ENCODE results near the gene MINPP1.
"Not testable (repeated sequence)": the region's sequence is repeated elsewhere in the genome, so short reads cannot be mapped to it uniquely, and the experiment has no call there.

MINPP1 gene

DNA sequence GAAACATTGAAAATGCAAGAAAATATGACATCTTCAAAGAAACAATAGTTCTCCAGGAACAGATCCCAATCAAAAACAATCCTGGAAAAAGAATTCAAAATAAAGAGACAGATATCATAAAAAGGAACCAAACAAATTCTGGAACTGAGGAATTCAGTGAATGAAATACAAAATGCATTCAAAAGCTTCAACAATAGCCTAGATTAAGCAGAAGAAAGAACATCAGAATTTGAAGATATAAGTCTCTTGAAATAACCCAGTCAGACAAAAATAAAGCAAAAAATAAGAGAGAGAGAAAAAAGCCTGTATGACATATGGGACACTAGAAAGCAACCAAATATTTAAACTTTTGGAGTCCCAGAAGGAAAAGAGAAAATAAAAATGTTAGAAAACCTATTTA, 60.3 kb downstream of the MINPP1 start:
- DNase-seq (ENCODE audit: low spot score), result no peak

DNA sequence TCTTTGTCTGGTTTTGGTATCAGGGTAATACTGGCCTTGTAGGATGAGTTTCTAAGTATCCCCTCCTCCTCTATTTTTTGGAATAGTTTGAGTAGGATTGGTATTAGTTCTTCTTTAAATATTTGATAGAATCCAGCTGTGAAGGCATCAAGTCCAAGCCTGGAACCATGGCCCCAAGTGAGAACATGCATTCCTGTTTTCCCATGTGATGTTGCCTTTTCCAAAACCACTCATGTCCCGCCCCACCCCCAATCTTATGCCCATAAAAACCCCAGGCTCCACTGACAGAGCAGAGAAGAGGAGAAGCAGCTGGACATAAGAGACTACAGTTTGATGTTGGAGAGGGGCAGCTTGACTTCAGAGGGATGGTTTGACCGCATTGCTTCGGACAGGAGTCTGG, 71.2 kb downstream of the MINPP1 start:
- no peak for DNase-seq (ENCODE audit: low spot score)

- DNase-seq (ENCODE audit: low spot score), result no peak
These were observed 73.6 kb downstream of the MINPP1 start for GRCh38 chr10:87578160-87578841.

DNA sequence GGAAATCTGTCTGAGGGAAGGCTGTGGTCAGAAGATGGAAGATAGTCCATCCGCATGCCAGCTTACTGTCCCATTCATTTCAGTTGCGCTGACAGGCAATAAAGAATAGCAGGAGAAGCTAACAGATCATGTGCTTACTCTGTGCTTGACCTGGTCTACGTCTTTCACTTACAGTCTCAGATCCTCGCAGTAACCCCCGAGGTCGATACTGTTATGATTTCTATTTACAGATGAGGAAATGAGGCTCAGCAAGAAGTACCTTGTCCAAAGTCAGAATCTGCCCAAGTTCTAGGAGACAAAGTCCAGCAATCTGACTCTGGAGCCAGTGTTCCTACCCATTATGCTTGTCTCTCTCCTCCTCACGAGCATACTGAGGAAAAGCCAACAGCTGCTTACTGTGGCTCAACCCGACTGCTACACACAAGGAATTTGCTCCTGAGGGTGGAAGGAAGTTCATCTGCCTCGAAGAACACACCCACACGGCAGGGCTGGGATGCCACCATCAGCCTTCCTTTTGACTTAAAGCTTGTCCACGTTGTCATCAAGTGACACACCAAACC, 74.2 kb downstream of the MINPP1 start:
- DNase-seq (ENCODE audit: low spot score), result no peak

DNA sequence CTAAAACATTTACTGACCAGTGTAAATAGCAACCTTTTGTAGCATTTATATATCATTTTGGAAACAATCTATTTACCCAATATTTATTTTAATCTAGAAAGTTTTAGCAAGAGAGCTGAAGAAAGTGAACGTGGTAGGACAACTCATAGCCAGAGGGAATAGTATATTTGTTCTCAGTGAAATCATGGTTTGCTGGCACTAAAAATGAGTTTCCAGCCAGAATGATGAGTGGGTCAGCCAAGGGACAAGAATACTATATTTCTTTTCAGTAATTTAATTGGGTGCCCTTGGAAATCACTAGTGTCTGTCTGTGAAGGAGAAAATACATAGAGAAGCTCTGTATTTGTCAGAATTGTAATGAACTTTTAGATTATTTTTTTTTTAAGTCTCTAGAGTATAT, 74.9 kb downstream of the MINPP1 start:
- no peak for DNase-seq (ENCODE audit: low spot score)

- DNase-seq (ENCODE audit: low spot score), result no peak
These were observed 75.3 kb downstream of the MINPP1 start for GRCh38 chr10:87580016-87580415.

DNA sequence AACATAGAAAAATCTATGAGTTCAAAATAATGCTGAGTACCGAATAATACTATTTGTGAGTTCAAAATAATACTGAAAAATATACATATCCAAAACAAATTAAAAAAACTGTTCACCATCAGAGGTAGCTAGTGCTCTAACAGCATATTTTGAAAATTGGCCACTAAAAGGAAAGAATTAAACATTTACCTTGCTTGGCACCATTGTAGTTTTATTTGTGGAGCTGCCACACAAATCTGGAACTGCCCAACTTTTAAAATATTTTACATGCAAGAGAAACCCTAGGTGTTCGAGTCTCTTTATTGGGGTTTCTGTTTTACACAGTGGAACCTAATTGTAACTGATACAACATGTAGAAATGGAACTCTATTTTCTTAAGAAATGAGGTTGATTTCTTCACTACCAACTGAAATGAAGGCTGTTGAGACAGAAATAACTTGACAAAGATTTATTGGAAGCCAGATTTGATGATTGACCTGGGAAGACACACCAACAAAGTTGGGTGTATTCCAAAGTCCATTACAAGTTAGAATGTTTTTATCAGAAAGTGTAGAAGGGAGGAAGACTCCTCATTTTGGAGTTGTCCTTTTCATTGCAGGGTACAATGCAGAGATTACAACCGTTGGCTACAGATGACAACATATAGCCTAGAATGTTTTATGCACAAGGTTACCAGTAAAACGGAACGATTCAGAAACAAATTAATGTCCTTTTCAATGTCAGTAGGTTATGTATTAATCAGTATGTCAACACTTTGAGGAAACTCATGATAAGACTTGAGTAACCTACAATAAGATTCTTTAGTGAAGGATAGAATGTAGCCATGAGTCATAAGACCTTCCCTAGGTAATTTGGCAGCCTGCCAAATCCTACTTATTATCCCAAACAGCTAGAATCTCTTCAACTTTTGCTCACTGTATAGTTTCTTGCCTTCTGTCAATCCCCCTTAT, 81.1 kb downstream of the MINPP1 start:
- no peak for DNase-seq (ENCODE audit: low spot score)

DNA sequence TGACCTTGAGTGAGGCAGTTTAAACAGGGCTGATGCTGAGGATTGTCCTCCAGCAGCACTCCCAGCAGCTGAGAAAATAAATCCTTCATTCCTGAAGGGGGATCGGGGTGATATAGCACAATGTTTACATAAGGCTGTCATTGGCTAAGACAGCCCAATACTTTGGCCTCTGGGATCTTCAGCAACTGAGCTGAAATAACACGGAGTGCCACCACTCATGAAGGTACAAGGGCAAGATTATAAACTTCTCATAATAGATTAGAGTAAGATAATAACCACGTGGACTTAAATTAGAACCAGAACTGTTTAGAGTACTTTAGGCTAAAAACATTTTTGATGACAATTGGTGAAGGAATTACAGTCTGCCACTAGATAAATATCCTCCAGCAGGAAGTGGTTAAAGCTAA, 85.0 kb downstream of the MINPP1 start:
- DNase-seq (ENCODE audit: low spot score), result no peak

GRCh38 chr10:87590705-87591588, 86.3 kb downstream of the MINPP1 start:
- no peak for DNase-seq (ENCODE audit: low spot score)

DNA sequence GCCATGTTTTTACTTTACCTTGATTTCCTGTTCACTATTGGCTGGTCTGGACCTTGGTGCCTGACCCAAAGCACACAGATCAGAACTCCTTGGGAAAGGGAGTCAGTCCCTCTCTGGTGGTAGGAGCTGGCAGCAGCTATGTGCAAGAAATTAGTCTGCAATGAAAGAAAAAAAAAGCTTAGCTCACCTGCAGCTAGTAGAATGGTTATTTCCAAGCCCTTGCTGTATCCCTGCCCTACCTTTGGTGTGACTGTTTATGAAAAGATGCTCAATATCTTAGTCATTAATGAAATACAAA, 86.8 kb downstream of the MINPP1 start:
- no peak for DNase-seq (ENCODE audit: low spot score)

- DNase-seq (ENCODE audit: low spot score), result not testable (repeated sequence)
These were observed 88.2 kb downstream of the MINPP1 start for GRCh38 chr10:87592920-87593319.

DNA sequence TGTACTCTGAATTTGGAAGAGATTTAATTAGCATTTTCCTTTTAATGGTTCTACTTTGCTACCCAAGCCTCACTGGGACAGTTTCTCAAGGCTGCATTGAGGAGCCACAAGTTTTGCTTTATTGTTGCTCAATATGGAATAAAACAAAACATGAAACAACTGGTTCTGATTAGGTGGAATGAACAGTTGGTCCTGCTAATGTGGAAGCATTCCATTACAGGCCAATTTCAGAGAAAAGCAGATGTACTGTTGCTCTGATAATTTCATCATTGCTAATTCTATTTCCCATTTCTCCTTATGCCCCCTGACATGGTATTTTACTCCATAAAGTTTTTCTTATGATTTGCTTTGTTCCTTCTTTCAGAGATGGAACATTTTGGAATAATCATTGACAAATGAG, 89.0 kb downstream of the MINPP1 start:
- no peak for DNase-seq (ENCODE audit: low spot score)

DNA sequence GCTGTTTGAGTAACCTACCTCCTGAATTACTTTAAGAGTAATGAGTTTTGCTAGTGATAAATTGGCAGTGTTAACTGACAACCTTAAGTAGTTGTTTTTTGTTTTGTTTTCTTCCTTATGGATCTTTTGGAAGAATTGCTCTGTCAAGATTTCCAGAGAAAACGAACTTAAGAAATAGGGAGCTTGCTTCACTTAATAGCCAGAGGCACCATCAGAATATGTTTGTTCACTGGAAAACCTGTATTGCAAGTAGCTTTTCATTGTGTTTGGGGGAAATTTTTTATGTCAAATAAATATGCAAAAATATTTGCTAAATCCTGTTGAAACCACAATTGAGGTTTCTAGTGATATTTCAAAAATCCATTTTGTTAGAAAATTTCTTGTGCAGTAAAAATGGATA, 89.5 kb downstream of the MINPP1 start:
- DNase-seq (ENCODE audit: low spot score), result no peak

GRCh38 chr10:87594864-87595263, 90.2 kb downstream of the MINPP1 start:
- DNase-seq (ENCODE audit: low spot score), result no peak

- no peak for DNase-seq (ENCODE audit: low spot score)
These were observed 91.7 kb downstream of the MINPP1 start for GRCh38 chr10:87596351-87596750.

DNA sequence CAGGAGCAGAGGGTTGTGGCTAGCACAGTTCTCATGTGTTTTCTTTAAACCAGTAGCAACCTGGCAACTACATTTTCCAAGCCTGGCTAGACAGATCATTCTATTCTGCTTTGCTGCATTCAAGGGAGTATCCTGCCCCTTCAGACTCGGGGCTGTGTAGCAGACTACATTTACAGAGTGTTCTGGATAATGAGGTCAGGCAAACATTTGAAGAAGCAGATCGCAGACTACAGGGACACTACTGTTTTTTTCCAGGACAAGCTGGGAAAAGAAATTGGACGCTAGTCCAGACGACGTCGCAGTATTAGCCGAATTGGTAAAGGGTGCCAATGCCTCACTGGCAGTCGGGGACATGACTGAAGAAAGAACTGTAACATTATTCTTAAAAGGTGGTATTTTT, 94.0 kb downstream of the MINPP1 start:
- DNase-seq (ENCODE audit: low spot score), result no peak

DNA sequence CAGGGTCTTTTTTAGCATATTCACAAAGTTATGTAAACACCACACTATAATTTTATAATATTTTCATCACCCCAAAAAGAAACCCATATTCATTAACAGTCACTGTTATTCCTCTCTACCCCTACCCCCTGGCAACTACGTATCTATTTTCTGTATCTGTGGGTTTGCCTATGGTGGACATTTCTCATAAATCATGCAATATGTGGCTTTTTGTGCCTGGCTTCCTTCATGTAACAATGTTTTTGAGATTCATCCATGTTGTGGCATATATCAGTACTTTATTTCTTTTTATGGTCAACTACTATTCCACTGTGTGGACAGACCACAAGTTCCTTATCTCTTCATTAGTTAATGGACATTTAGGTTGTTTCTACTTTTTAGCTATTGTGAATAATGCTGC, 95.9 kb downstream of the MINPP1 start:
- no peak for DNase-seq (ENCODE audit: low spot score)
